HepG2 (cell line): ENCODE results near the gene CSHL1. TPM values are rescaled to one million over a fixed set of nuclear protein-coding genes. Genes with fewer than 3 reads are reported as not detected.
A peak's percentile ranks its signal among the peaks of the same experiment; 100 is the strongest.

Experiments used
- AGO1 ChIP-seq: fragments of 200-400 bp; formaldehyde crosslinking; IDR thresholded peaks from 2 replicates; pipeline ENCODE4 v1.6.1; 2017; ENCODE audit warnings: mild to moderate bottlenecking, low read depth, low read length, moderate library complexity; ENCODE audit not compliant: poor library complexity, severe bottlenecking
- CHD4 ChIP-seq: fragments of 200-600 bp; sonication (generic); IDR thresholded peaks from 2 replicates; pipeline ENCODE4 v1.7.0; 2017; ENCODE audit warnings: mild to moderate bottlenecking, low read length, borderline replicate concordance
- DNMT1 ChIP-seq: sonication (generic); formaldehyde crosslinking; IDR thresholded peaks from 2 replicates; pipeline ENCODE4 v1.5.1; 2020; ENCODE audit warnings: mild to moderate bottlenecking, missing genetic modification reagents
- FOSL2 ChIP-seq: sonication (generic); formaldehyde crosslinking; IDR thresholded peaks from 2 replicates; pipeline ENCODE4 v1.4.0; 2020; ENCODE audit warnings: missing genetic modification reagents
- GABPA ChIP-seq, 2 experiments: IDR thresholded peaks; 2 replicates each; pipeline ENCODE4 v1.6.1; 2011 to 2016; ENCODE audit warnings: low read depth in 2 of 2, low read length in 1 of 2, missing biosample characterization in 1 of 2, missing genetic modification characterization in 1 of 2
- MAFF ChIP-seq: IDR thresholded peaks from 2 replicates; pipeline ENCODE4 v1.6.1; 2011; ENCODE audit warnings: low read depth, low read length, improper control_type of control experiment
- MAFK ChIP-seq, 2 experiments: IDR thresholded peaks in 1 of 2; conservative IDR thresholded peaks in 1 of 2; 2 replicates each; pipeline ENCODE4 v1.6.1; 2011; ENCODE audit warnings: improper control_type of control experiment in 2 of 2, low read length in 2 of 2
- MEF2D ChIP-seq: sonication (generic); formaldehyde crosslinking; IDR thresholded peaks from 2 replicates; pipeline ENCODE4 v1.5.1; 2020; ENCODE audit warnings: mild to moderate bottlenecking, missing genetic modification reagents
- NR2F6 ChIP-seq, 2 experiments: IDR thresholded peaks; 2 replicates each; pipeline ENCODE4 v1.6.1; 2016; ENCODE audit warnings: antibody characterized with exemption in 1 of 2, mild to moderate bottlenecking in 1 of 2
- POLR2G ChIP-seq: fragments of 200-400 bp; formaldehyde crosslinking; IDR thresholded peaks from 2 replicates; pipeline ENCODE4 v1.6.1; 2018; ENCODE audit warnings: mild to moderate bottlenecking, low read depth, low read length, moderate library complexity
- RARA ChIP-seq: IDR thresholded peaks from 2 replicates; pipeline ENCODE4 v1.6.1; 2016; ENCODE audit warnings: missing genetic modification reagents, missing compliant biosample characterization
- RCOR2 ChIP-seq: IDR thresholded peaks from 2 replicates; pipeline ENCODE4 v1.6.1; 2016; ENCODE audit warnings: missing biosample characterization, missing genetic modification reagents
- SALL1 ChIP-seq: sonication (generic); formaldehyde crosslinking; IDR thresholded peaks from 2 replicates; pipeline ENCODE4 v1.8.0; 2022; ENCODE audit warnings: mild to moderate bottlenecking, missing genetic modification reagents
- SIN3B ChIP-seq: fragments of 150-350 bp; IDR thresholded peaks from 2 replicates; pipeline ENCODE4 v1.6.1; 2014; ENCODE audit warnings: low read length
- SMC3 ChIP-seq: IDR thresholded peaks from 2 replicates; pipeline ENCODE4 v1.6.1; 2011; ENCODE audit warnings: low read length, improper control_type of control experiment
- SNAI1 ChIP-seq: sonication (generic); formaldehyde crosslinking; IDR thresholded peaks from 2 replicates; pipeline ENCODE4 v1.5.0; 2020; ENCODE audit warnings: mild to moderate bottlenecking, missing genetic modification reagents, borderline replicate concordance
- SP140L ChIP-seq: sonication (generic); formaldehyde crosslinking; IDR thresholded peaks from 2 replicates; pipeline ENCODE4 v1.4.0; 2020; ENCODE audit warnings: missing genetic modification reagents, borderline replicate concordance
- ZFP90 ChIP-seq: sonication (generic); formaldehyde crosslinking; IDR thresholded peaks from 2 replicates; pipeline ENCODE4 v1.8.0; 2022; ENCODE audit warnings: missing genetic modification reagents, mild to moderate bottlenecking, inconsistent platforms, borderline replicate concordance
- ZNF17 ChIP-seq: sonication (generic); formaldehyde crosslinking; IDR thresholded peaks from 2 replicates; pipeline ENCODE4 v1.5.0; 2020; ENCODE audit warnings: mild to moderate bottlenecking, missing genetic modification reagents
- ZNF543 ChIP-seq: sonication (generic); formaldehyde crosslinking; IDR thresholded peaks from 2 replicates; pipeline ENCODE4 v1.4.0; 2020; ENCODE audit warnings: mild to moderate bottlenecking, missing genetic modification reagents
- ZNF619 ChIP-seq: sonication (generic); formaldehyde crosslinking; IDR thresholded peaks from 2 replicates; pipeline ENCODE4 v1.4.0; 2020; ENCODE audit warnings: mild to moderate bottlenecking, missing genetic modification reagents
- polyA plus RNA-seq, 8 experiments: library from polyadenylated mRNA; depleted of rRNA in 3 of 8; stranded (reverse) in 7 of 8; unstranded in 1 of 8; fragments of >200 nt; fragmentation: Illumina TruSeq in 4 of 8; extraction: Trizol in 4 of 8; gene quantifications; 2 replicates each; pipeline versions ENCODE4 v1.2.1 to v1.2.3, GENCODE V29; 2011 to 2016; ENCODE audit warnings: low read depth in 4 of 8, missing spikeins in 1 of 8, mixed read lengths in 1 of 8; ENCODE audit not compliant: insufficient read depth in 1 of 8
- total RNA-seq, 5 experiments: library from RNA; depleted of rRNA; stranded (reverse); fragments of >200 nt; fragmentation: Illumina TruSeq; extraction: Trizol; gene quantifications; 2 replicates each; pipeline ENCODE4 v1.2.3, GENCODE V29; 2016; ENCODE audit warnings: low read depth in 1 of 5
- TF ChIP-seq, protein P1 (sequence below): IDR thresholded peaks from 2 replicates; pipeline ENCODE4 v1.6.1; 2016; ENCODE audit warnings: low read depth, control low read depth
- TF ChIP-seq, protein P2 (sequence below): sonication (generic); formaldehyde crosslinking; IDR thresholded peaks from 2 replicates; pipeline ENCODE4 v1.5.0; 2020; ENCODE audit warnings: mild to moderate bottlenecking, missing genetic modification reagents, moderate library complexity
- TF ChIP-seq, protein P3 (sequence below): sonication (generic); formaldehyde crosslinking; IDR thresholded peaks from 2 replicates; pipeline ENCODE4 v1.4.0; 2020; ENCODE audit warnings: missing genetic modification reagents

The CSHL1 gene
- total and polyA plus RNA-seq, 2 of the 13 experiments (the other 11 are each of a cell fraction or from before 2014, with no cell fraction given), result not detected

DNA sequence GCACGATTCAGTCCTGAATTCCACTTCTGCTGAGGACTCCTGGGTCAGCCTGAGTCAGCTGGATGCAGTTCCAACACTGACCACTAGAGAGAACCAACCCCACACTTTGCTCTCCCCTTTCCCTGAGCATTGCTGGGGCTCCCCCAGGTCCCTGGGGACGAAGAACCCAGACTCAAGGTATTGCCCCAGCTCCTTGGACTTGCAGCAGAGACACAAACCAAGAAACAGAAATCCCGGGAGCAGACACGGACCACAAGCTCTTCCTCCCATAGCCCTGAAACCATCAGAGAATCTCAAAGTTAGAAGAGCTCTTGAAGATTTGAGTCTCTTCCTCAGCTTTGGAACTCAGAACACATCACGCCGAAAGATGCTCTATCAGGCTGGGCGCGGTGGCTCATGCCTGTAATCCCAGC is 8.3 kb upstream of the CSHL1 start (continued):
- peak; percentile 44; the same call in 1 of the 2 replicates for TF ChIP-seq MAFF
- no peak for TF ChIP-seq CHD4
- no peak for TF ChIP-seq RCOR2 (CRISPR knock-in tag)
- no peak for TF ChIP-seq AGO1
- no peak for TF ChIP-seq NR2F6 (IDR thresholded peaks at IDR 0.05)
- peak; percentile 25; the same call in 1 of the 2 replicates for TF ChIP-seq NR2F6 (CRISPR knock-in tag; IDR thresholded peaks at IDR 0.05)
- no peak for TF ChIP-seq MEF2D
- TF ChIP-seq ZNF17 (CRISPR knock-in tag), result no peak
- no peak for TF ChIP-seq POLR2G
- peak; percentile 79 for TF ChIP-seq SMC3
- peak; percentile 36; the same call in 1 of the 2 replicates for TF ChIP-seq FOSL2 (CRISPR knock-in tag)
- TF ChIP-seq, protein P1, sequence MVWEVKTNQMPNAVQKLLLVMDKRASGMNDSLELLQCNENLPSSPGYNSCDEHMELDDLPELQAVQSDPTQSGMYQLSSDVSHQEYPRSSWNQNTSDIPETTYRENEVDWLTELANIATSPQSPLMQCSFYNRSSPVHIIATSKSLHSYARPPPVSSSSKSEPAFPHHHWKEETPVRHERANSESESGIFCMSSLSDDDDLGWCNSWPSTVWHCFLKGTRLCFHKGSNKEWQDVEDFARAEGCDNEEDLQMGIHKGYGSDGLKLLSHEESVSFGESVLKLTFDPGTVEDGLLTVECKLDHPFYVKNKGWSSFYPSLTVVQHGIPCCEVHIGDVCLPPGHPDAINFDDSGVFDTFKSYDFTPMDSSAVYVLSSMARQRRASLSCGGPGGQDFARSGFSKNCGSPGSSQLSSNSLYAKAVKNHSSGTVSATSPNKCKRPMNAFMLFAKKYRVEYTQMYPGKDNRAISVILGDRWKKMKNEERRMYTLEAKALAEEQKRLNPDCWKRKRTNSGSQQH (CRISPR knock-in tag), result no peak
- TF ChIP-seq, protein P2, sequence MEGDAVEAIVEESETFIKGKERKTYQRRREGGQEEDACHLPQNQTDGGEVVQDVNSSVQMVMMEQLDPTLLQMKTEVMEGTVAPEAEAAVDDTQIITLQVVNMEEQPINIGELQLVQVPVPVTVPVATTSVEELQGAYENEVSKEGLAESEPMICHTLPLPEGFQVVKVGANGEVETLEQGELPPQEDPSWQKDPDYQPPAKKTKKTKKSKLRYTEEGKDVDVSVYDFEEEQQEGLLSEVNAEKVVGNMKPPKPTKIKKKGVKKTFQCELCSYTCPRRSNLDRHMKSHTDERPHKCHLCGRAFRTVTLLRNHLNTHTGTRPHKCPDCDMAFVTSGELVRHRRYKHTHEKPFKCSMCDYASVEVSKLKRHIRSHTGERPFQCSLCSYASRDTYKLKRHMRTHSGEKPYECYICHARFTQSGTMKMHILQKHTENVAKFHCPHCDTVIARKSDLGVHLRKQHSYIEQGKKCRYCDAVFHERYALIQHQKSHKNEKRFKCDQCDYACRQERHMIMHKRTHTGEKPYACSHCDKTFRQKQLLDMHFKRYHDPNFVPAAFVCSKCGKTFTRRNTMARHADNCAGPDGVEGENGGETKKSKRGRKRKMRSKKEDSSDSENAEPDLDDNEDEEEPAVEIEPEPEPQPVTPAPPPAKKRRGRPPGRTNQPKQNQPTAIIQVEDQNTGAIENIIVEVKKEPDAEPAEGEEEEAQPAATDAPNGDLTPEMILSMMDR (CRISPR knock-in tag), result peak; percentile 94
- 0 out of 2 replicates have a peak, but pooled peaks have one; percentile 34 for TF ChIP-seq DNMT1 (CRISPR knock-in tag)
- no peak for TF ChIP-seq ZFP90 (CRISPR knock-in tag)
- peak; percentile 32; the same call in 1 of the 2 replicates for TF ChIP-seq ZNF619 (CRISPR knock-in tag)
- no peak for TF ChIP-seq GABPA (IDR thresholded peaks at IDR 0.05; ENCODE audit: low read depth, low read length)
- TF ChIP-seq GABPA (CRISPR knock-in tag; IDR thresholded peaks at IDR 0.05; ENCODE audit: low read depth), result no peak
- TF ChIP-seq SNAI1 (CRISPR knock-in tag), result no peak
- TF ChIP-seq ZNF543 (CRISPR knock-in tag), result no peak
- TF ChIP-seq MAFK (conservative IDR thresholded peaks at IDR 0.05 in 1 of 2, IDR thresholded peaks at IDR 0.05 in 1 of 2; ENCODE audit: low read length in 2 of 2), result peak in 1 of 2 experiments; percentile 31; a peak in 1 of 4 replicates
- TF ChIP-seq, protein P3, sequence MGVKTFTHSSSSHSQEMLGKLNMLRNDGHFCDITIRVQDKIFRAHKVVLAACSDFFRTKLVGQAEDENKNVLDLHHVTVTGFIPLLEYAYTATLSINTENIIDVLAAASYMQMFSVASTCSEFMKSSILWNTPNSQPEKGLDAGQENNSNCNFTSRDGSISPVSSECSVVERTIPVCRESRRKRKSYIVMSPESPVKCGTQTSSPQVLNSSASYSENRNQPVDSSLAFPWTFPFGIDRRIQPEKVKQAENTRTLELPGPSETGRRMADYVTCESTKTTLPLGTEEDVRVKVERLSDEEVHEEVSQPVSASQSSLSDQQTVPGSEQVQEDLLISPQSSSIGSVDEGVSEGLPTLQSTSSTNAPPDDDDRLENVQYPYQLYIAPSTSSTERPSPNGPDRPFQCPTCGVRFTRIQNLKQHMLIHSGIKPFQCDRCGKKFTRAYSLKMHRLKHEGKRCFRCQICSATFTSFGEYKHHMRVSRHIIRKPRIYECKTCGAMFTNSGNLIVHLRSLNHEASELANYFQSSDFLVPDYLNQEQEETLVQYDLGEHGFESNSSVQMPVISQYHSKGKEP (CRISPR knock-in tag), result 0 out of 2 replicates have a peak, but pooled peaks have one; percentile 36
- no peak for TF ChIP-seq RARA (CRISPR knock-in tag)
- TF ChIP-seq SIN3B, result no peak
- peak; percentile 43; the same call in 1 of the 2 replicates for TF ChIP-seq SALL1
- TF ChIP-seq SP140L (CRISPR knock-in tag), result no peak
